ENCODE measurements around the gene SLC38A3. TPM values are rescaled to one million over a fixed set of nuclear protein-coding genes. Genes with fewer than 3 reads are reported as not detected.

The SLC38A3 gene
- total RNA-seq, 2 experiments from 2014 or later: not detected

- ATAC-seq (ENCODE audit: low read depth): no peak
- Mint-ChIP-seq H3K36me3 (no peaks in the 10 kb centered on the region), H3K4me3 (no peak overlapping the region), H3K27ac (no peak overlapping the region), H3K27me3 (peaks cover 15% of the 10 kb centered on the region), H3K9me3 (no peaks in the 10 kb centered on the region), H3K4me1 (peaks cover 3% of the 10 kb centered on the region)
- DNase-seq: no peak
- POLR2A ChIA-PET: interaction anchor here (0.7 kb wide), 1 partner anchor 79 kb away, joined by 3 read pairs; the partner anchor contains the start of gene SEMA3B
Observed at GRCh38 chr3:50189989-50190388, 15.1 kb upstream of the SLC38A3 start.

GRCh38 chr3:50190936-50191660 is 14.0 kb upstream of the SLC38A3 start, which contains the start of gene GNAT1:
GNAT1 (plus strand) TSS chr3:50191610; CDS start chr3:50191726, 116 bp downstream.
- ATAC-seq (ENCODE audit: low read depth) (no peak), DNase-seq (no peak)
- POLR2A ChIA-PET: interaction anchor here (0.6 to 0.7 kb wide), 2 partner anchors 78 to 93 kb away, joined by 3 to 4 read pairs; partner anchors contain the start of gene SEMA3B
- Mint-ChIP-seq H3K27ac (no peak within 1 kb of the TSS), H3K9me3 (no peaks in the 10 kb centered on the region), H3K4me3 (no peak within 1 kb of the TSS), H3K36me3 (no peaks in the 10 kb centered on the region), H3K4me1 (peaks cover 3% of the 10 kb centered on the region), H3K27me3 (peaks cover 16% of the 10 kb centered on the region)

- POLR2A ChIA-PET: no interaction called here
- H3K27ac Mint-ChIP-seq: no peak overlapping the region
Observed at GRCh38 chr3:50192124-50192523, 12.9 kb upstream of the SLC38A3 start.

GRCh38 chr3:50192689-50193141 is 12.4 kb upstream of the SLC38A3 start:
- POLR2A ChIA-PET: no interaction called here
- ATAC-seq (ENCODE audit: low read depth) (peak; percentile 36), DNase-seq (peak; percentile 90)
- Mint-ChIP-seq H3K27me3 (peaks cover 22% of the 10 kb centered on the region), H3K9me3 (no peaks in the 10 kb centered on the region), H3K36me3 (no peaks in the 10 kb centered on the region), H3K27ac (no peak overlapping the region), H3K4me1 (peaks cover 3% of the 10 kb centered on the region), H3K4me3 (no peak overlapping the region)

More at GRCh38 chr3:50192124-50192523, 12.9 kb upstream of the SLC38A3 start:
- ATAC-seq (ENCODE audit: low read depth) (no peak), DNase-seq (no peak)
- peaks cover 20% of the 10 kb centered on the region for H3K27me3 Mint-ChIP-seq
- peaks cover 3% of the 10 kb centered on the region for H3K4me1 Mint-ChIP-seq
- no peak overlapping the region for H3K4me3 Mint-ChIP-seq
- H3K36me3 Mint-ChIP-seq: no peaks in the 10 kb centered on the region
- H3K9me3 Mint-ChIP-seq: no peaks in the 10 kb centered on the region

GRCh38 chr3:50193286-50193685 is 11.8 kb upstream of the SLC38A3 start:
- Mint-ChIP-seq H3K4me1 (peaks cover 3% of the 10 kb centered on the region), H3K9me3 (no peaks in the 10 kb centered on the region), H3K27ac (no peak overlapping the region), H3K36me3 (no peaks in the 10 kb centered on the region), H3K27me3 (peaks cover 24% of the 10 kb centered on the region), H3K4me3 (no peak overlapping the region)
- POLR2A ChIA-PET: interaction anchor here (1.4 to 2.7 kb wide), 2 partner anchors 33 to 67 kb away, joined by 3 to 30 read pairs; no protein-coding TSS in a partner anchor
- ATAC-seq (ENCODE audit: low read depth) (no peak), DNase-seq (no peak)

GRCh38 chr3:50193746-50194127 is 11.3 kb upstream of the SLC38A3 start:
- no peak for ATAC-seq (ENCODE audit: low read depth)
- H3K4me1 Mint-ChIP-seq: peaks cover 3% of the 10 kb centered on the region
- POLR2A ChIA-PET: interaction anchor here (1.0 to 2.7 kb wide), 4 partner anchors 27 to 82 kb away, joined by 3 to 30 read pairs (median 8); no protein-coding TSS in a partner anchor
- H3K36me3 Mint-ChIP-seq: no peaks in the 10 kb centered on the region
- peak; percentile 50 for DNase-seq
- peaks cover 26% of the 10 kb centered on the region for H3K27me3 Mint-ChIP-seq
- H3K9me3 Mint-ChIP-seq: no peaks in the 10 kb centered on the region
- H3K4me3 Mint-ChIP-seq: no peak overlapping the region
- H3K27ac Mint-ChIP-seq: no peak overlapping the region

GRCh38 chr3:50194128-50194902 is 10.8 kb upstream of the SLC38A3 start:
- Mint-ChIP-seq H3K27ac (no peak overlapping the region), H3K4me1 (peaks cover 3% of the 10 kb centered on the region)

GRCh38 chr3:50194903-50195500 is 10.1 kb upstream of the SLC38A3 start:
- Mint-ChIP-seq H3K36me3 (no peaks in the 10 kb centered on the region), H3K4me1 (peaks cover 3% of the 10 kb centered on the region), H3K27me3 (peaks cover 31% of the 10 kb centered on the region), H3K4me3 (peak overlapping the region; percentile 51), H3K9me3 (no peaks in the 10 kb centered on the region), H3K27ac (no peak overlapping the region)
- ATAC-seq (ENCODE audit: low read depth) (peak; percentile 32), DNase-seq (peak; percentile 58)
- POLR2A ChIA-PET: interaction anchor here (0.7 to 2.7 kb wide), 9 partner anchors 9 to 81 kb away, joined by 3 to 30 read pairs (median 5); partner anchors contain the start of gene SLC38A3

More at GRCh38 chr3:50194128-50194902, 10.8 kb upstream of the SLC38A3 start:
- Mint-ChIP-seq H3K36me3 (no peaks in the 10 kb centered on the region), H3K4me3 (peak overlapping the region; percentile 51), H3K27me3 (peaks cover 31% of the 10 kb centered on the region), H3K9me3 (no peaks in the 10 kb centered on the region)
- DNase-seq (peak; percentile 89), ATAC-seq (ENCODE audit: low read depth) (peak; percentile 89)
- POLR2A ChIA-PET: interaction anchor here (0.7 to 2.7 kb wide), 9 partner anchors 10 to 82 kb away, joined by 3 to 30 read pairs (median 5); partner anchors contain the start of gene SLC38A3

- DNase-seq: no peak
- Mint-ChIP-seq H3K36me3 (no peaks in the 10 kb centered on the region), H3K9me3 (no peaks in the 10 kb centered on the region), H3K27ac (no peak overlapping the region), H3K4me1 (peaks cover 3% of the 10 kb centered on the region), H3K27me3 (peaks cover 30% of the 10 kb centered on the region), H3K4me3 (no peak overlapping the region)
- POLR2A ChIA-PET: interaction anchor here (1.5 to 2.7 kb wide), 5 partner anchors 9 to 51 kb away, joined by 5 to 30 read pairs (median 10); partner anchors contain the start of gene SLC38A3
- ATAC-seq (ENCODE audit: low read depth): no peak
Observed at GRCh38 chr3:50195501-50196252, 9.4 kb upstream of the SLC38A3 start.

GRCh38 chr3:50196253-50196801 is 8.7 kb upstream of the SLC38A3 start:
- H3K4me1 Mint-ChIP-seq: peaks cover 3% of the 10 kb centered on the region
- ATAC-seq (ENCODE audit: low read depth) (no peak), DNase-seq (no peak)
- POLR2A ChIA-PET: interaction anchor here (2.2 kb wide), 2 partner anchors 8 to 50 kb away, joined by 8 to 10 read pairs; partner anchors contain the start of gene SLC38A3
- H3K27me3 Mint-ChIP-seq: peaks cover 30% of the 10 kb centered on the region
- H3K9me3 Mint-ChIP-seq: no peaks in the 10 kb centered on the region
- H3K36me3 Mint-ChIP-seq: no peaks in the 10 kb centered on the region
- H3K27ac Mint-ChIP-seq: no peak overlapping the region
- no peak overlapping the region for H3K4me3 Mint-ChIP-seq

- ATAC-seq (ENCODE audit: low read depth): no peak
- no peak for DNase-seq
- no peaks in the 10 kb centered on the region for H3K36me3 Mint-ChIP-seq
- no peaks in the 10 kb centered on the region for H3K4me1 Mint-ChIP-seq
- POLR2A ChIA-PET: interaction anchor here (0.6 kb wide), 1 partner anchor 15 kb away, joined by 3 read pairs; no protein-coding TSS in a partner anchor
- H3K4me3 Mint-ChIP-seq: no peak overlapping the region
- no peaks in the 10 kb centered on the region for H3K9me3 Mint-ChIP-seq
- no peak overlapping the region for H3K27ac Mint-ChIP-seq
- peaks cover 47% of the 10 kb centered on the region for H3K27me3 Mint-ChIP-seq
Observed at GRCh38 chr3:50201573-50202315, 3.3 kb upstream of the SLC38A3 start.
